IPS DF 6.9 (cell line): ENCODE data around the gene RASGRF2.

ENCODE experiments used
- DNase-seq: peaks from one replicate; pipeline ENCODE4 v3.0.0-alpha.2; 2013; ENCODE audit warnings: low read depth, low spot score
- H3K27ac ChIP-seq: one replicate; pipeline ENCODE4 v1.5.1; 2013; ENCODE audit warnings: low read length, control low read depth
- H3K27me3 ChIP-seq: 2 replicates; pipeline ENCODE4 v1.6.1; 2013; ENCODE audit warnings: mild to moderate bottlenecking, low read length; ENCODE audit not compliant: control insufficient read depth, insufficient read depth
- H3K36me3 ChIP-seq: 2 replicates; pipeline ENCODE4 v1.6.1; 2013; ENCODE audit warnings: low read length; ENCODE audit not compliant: control insufficient read depth, insufficient read depth
- H3K4me1 ChIP-seq: 2 replicates; pipeline ENCODE4 v1.6.1; 2013; ENCODE audit warnings: low read length; ENCODE audit not compliant: control insufficient read depth, insufficient read depth
- H3K4me3 ChIP-seq: 2 replicates; pipeline ENCODE4 v1.5.1; 2013; ENCODE audit warnings: mild to moderate bottlenecking, low read length
- H3K9me3 ChIP-seq: 2 replicates; pipeline ENCODE4 v1.6.1; 2013; ENCODE audit warnings: low read length, inconsistent platforms; ENCODE audit not compliant: control insufficient read depth, insufficient read depth
- WGBS: extraction: QIAGEN DNeasy Blood & Tissue Kit; methylation state at CpG from one replicate; pipeline ENCODE4 v1.1.7; 2013; ENCODE audit warnings: mixed read lengths, missing lambda C conversion rate; ENCODE audit not compliant: insufficient read length, insufficient coverage; 5-methylcytosine and 5-hydroxymethylcytosine counted together

Gene RASGRF2

GRCh38 chr5:80951366-80951765, 8.8 kb upstream of the RASGRF2 start:
- Histone ChIP-seq H3K4me3 (no peak overlapping the region), H3K4me1 (peaks cover 1% of the 10 kb centered on the region; the same call in 1 of the 2 replicates), H3K36me3 (no peaks in the 10 kb centered on the region), H3K9me3 (no peaks in the 10 kb centered on the region), H3K27ac (no peak overlapping the region), H3K27me3 (no peaks in the 10 kb centered on the region)
- WGBS, result no CpG with 5 or more reads among the region's 5 CpGs
- DNase-seq, result no peak

DNA sequence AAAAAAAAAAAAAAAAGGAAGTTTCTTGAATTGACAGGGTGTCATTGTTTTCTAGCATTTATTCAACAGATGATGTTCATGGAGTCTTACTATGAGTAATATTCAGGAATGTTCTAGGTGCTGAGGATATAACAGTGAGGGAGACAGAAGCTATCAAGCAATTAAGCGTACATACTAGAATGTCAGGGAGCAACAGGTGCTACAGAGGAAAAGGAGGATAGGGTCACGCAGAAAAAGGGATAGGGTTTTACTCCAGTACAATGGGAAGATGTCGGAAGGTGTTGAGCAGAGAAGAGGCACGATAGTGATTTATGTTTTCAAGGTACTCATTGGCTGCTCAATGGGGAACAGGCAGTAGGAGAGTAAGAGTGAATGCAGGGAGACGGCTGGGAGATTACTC, 6.6 kb upstream of the RASGRF2 start:
- DNase-seq, result no peak
- Histone ChIP-seq H3K4me1 (peaks cover 5% of the 10 kb centered on the region; the same call in 1 of the 2 replicates), H3K27ac (no peak overlapping the region), H3K36me3 (no peaks in the 10 kb centered on the region), H3K9me3 (no peaks in the 10 kb centered on the region), H3K4me3 (no peak overlapping the region), H3K27me3 (no peaks in the 10 kb centered on the region)
- no CpG with 5 or more reads among the region's 5 CpGs for WGBS

DNA sequence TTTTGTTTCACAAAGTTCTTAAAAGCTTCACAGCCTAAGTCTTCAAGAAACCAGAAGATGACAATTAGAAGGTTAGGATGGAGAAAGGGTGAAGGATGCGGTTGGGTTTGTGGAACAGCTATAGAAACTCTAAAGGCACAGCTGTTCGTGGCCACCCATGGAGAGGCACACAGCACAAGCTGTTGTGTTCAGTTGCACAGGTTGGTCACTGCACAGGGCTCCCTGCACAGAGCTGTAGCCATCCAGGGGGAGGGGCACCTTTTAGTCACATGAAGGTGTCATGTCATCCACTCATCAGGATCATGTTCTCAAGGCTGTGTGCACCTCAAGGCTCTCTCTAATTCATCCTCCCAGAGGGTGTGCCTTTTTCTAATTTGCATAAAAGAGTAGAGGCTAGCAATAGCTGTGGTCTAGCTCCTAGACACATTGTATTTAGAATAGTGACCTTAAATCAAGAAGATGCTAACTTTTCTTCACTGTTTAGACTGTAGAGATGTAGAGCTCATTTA, 5.0 kb upstream of the RASGRF2 start:
- DNase-seq, result no peak
- H3K4me1 ChIP-seq, result peaks cover 5% of the 10 kb centered on the region; the same call in 1 of the 2 replicates
- no CpG with 5 or more reads among the region's 2 CpGs for WGBS
- H3K9me3 ChIP-seq, result no peaks in the 10 kb centered on the region
- H3K4me3 ChIP-seq, result no peak overlapping the region
- H3K36me3 ChIP-seq, result no peaks in the 10 kb centered on the region
- no peak overlapping the region for H3K27ac ChIP-seq
- no peaks in the 10 kb centered on the region; the same call in 1 of the 2 replicates for H3K27me3 ChIP-seq

GRCh38 chr5:80956272-80956671, 3.9 kb upstream of the RASGRF2 start:
- Histone ChIP-seq H3K27me3 (peaks cover 2% of the 10 kb centered on the region; the same call in 1 of the 2 replicates), H3K9me3 (no peaks in the 10 kb centered on the region), H3K4me3 (no peak overlapping the region), H3K4me1 (peaks cover 5% of the 10 kb centered on the region; the same call in 1 of the 2 replicates), H3K36me3 (no peaks in the 10 kb centered on the region), H3K27ac (no peak overlapping the region)
- no peak for DNase-seq
- WGBS, result no CpG with 5 or more reads among the region's 7 CpGs

DNA sequence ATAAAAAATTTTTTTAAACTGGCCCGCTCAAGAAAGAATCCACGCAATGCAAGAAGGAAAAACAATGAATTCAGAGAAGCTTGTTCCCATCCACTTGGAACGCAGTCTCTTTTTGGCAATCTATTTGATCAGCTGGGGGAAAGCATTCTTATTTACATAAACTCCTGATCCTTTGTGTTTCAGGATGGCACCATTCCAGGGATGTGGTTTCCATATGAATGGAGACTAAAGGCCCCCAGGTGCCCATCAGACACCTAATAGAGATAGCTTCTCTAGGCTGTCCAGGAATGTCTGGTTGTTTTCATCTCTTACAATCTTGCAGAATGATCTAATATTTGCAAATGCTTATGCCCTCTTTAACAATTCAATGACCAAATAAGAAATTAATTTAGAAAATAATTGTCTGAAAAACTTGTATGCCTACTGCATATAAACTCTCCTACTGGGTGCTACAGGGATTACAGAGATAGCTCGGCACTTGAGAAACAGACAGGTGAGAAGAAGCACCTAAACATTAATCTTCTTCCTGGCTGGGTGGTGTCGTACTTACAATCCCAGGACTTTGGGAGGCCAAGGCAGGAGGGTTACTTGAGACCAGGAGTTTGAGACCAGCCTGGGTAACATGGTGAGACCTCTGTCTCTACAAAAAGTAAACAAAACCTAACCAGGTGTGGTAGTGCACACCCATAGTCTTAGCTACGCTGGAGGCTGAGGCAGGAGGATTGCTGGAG, 3.0 kb upstream of the RASGRF2 start:
- H3K9me3 ChIP-seq, result no peaks in the 10 kb centered on the region
- DNase-seq, result no peak
- peaks cover 3% of the 10 kb centered on the region; the same call in 1 of the 2 replicates for H3K27me3 ChIP-seq
- no peak overlapping the region for H3K27ac ChIP-seq
- H3K4me3 ChIP-seq, result no peak overlapping the region
- H3K4me1 ChIP-seq, result peaks cover 5% of the 10 kb centered on the region; the same call in 1 of the 2 replicates
- H3K36me3 ChIP-seq, result no peaks in the 10 kb centered on the region
- no CpG with 5 or more reads among the region's 6 CpGs for WGBS

- Histone ChIP-seq H3K27me3 (peaks cover 3% of the 10 kb centered on the region; the same call in 1 of the 2 replicates), H3K27ac (no peak overlapping the region), H3K36me3 (no peaks in the 10 kb centered on the region), H3K4me3 (no peak overlapping the region), H3K9me3 (no peaks in the 10 kb centered on the region), H3K4me1 (peaks cover 7% of the 10 kb centered on the region; the same call in 1 of the 2 replicates)
- DNase-seq, result no peak
- no CpG with 5 or more reads among the region's 4 CpGs for WGBS
Observed at GRCh38 chr5:80958616-80959015, 1.5 kb upstream of the RASGRF2 start.

GRCh38 chr5:80959138-80959537, 1.0 kb upstream of the RASGRF2 start:
- Histone ChIP-seq H3K4me3 (peak overlapping the region; percentile 75; the same call in 1 of the 2 replicates), H3K9me3 (no peaks in the 10 kb centered on the region), H3K4me1 (peaks cover 7% of the 10 kb centered on the region; the same call in 1 of the 2 replicates), H3K27me3 (peaks cover 3% of the 10 kb centered on the region; the same call in 1 of the 2 replicates), H3K27ac (no peak overlapping the region), H3K36me3 (no peaks in the 10 kb centered on the region)
- no peak for DNase-seq
- no CpG with 5 or more reads among the region's 8 CpGs for WGBS

DNA sequence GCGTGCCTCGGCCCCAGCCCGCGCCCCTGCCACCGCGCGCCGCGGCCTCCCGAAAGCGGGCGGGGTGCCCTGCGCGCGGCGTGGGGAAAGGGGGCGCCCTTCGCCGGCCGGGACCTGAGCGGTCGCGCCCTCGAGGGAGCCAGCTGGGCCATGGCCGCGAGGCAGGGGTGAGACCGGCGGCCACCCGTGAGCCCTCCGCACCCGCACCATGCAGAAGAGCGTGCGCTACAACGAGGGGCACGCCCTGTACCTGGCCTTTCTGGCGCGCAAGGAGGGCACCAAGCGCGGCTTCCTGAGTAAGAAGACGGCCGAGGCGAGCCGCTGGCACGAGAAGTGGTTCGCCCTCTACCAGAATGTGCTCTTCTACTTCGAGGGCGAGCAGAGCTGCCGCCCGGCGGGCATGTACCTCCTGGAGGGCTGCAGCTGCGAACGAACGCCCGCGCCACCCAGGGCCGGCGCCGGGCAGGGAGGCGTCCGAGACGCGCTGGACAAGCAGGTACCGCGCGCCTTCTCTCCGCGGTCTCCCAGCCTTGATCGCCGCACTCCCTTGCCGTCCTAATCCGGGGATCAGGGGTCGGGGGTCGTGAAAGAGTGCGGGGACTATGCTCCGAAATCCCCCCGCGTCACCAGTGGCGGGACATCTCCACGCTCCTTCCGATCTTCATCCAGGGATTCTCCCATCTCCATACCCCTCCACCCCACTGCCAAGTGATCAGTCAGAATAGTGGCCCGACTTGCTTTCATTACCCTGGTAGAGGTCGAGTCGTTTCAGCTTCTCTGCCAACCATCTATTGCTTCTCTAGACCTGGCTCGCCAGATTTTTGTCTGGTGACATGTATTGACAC, 590 bp downstream of the RASGRF2 start:
- peak overlapping the region; percentile 75 for H3K4me3 ChIP-seq
- no peak for DNase-seq
- H3K9me3 ChIP-seq, result no peaks in the 10 kb centered on the region
- H3K27ac ChIP-seq, result no peak overlapping the region
- no CpG with 5 or more reads among the region's 84 CpGs for WGBS
- H3K4me1 ChIP-seq, result peaks cover 7% of the 10 kb centered on the region; the same call in 1 of the 2 replicates
- H3K27me3 ChIP-seq, result peaks cover 3% of the 10 kb centered on the region; the same call in 1 of the 2 replicates
- no peaks in the 10 kb centered on the region for H3K36me3 ChIP-seq

- no CpG with 5 or more reads among the region's 18 CpGs for WGBS
- no peak for DNase-seq
- Histone ChIP-seq H3K36me3 (no peaks in the 10 kb centered on the region), H3K27me3 (peaks cover 3% of the 10 kb centered on the region; the same call in 1 of the 2 replicates), H3K9me3 (no peaks in the 10 kb centered on the region), H3K4me3 (peak overlapping the region; percentile 75; the same call in 1 of the 2 replicates), H3K4me1 (peaks cover 5% of the 10 kb centered on the region; the same call in 1 of the 2 replicates), H3K27ac (no peak overlapping the region)
Observed at GRCh38 chr5:80961376-80962281, 1.5 kb downstream of the RASGRF2 start.
